ENCODE measurements around the gene ACSL1. TPM values are rescaled to one million over a fixed set of nuclear protein-coding genes. Genes with fewer than 3 reads are reported as not detected.
"Not testable (repeated sequence)": the region's sequence is repeated elsewhere in the genome, so short reads cannot be mapped to it uniquely, and the experiment has no call there.

The ACSL1 gene
- total RNA-seq, 4 donors from 2014 or later = 43.5 to 136 (median 52.0) TPM

GRCh38 chr4:184785813-184786212 lies 40.0 kb downstream of the ACSL1 start:
- H3K36me3 ChIP-seq = peaks cover 18 to 84% (median 55%) of the 10 kb centered on the region in 4 donors
- intact Hi-C loops (cut with DNase I) = no loop called here
- WGBS = 93% methylated on average over 9 of the region's 9 CpGs
- no peak for DNase-seq (ENCODE audit: extremely low spot score)
- H3K27ac ChIP-seq (replicated peaks in 1 of 4) = no peak overlapping the region
- H3K9me3 ChIP-seq = no peaks in the 10 kb centered on the region
- no peak overlapping the region for H3K4me3 ChIP-seq
- peaks cover 0 to 1% (median 0%) of the 10 kb centered on the region in 4 donors for H3K4me1 ChIP-seq
- TF ChIP-seq CTCF (IDR thresholded peaks at IDR 0.05) = no peak
- no peak for TF ChIP-seq POLR2A (IDR thresholded peaks at IDR 0.05; ENCODE audit: low read depth)
- TF ChIP-seq POLR2AphosphoS5 (IDR thresholded peaks at IDR 0.05) = no peak
- no peak for TF ChIP-seq EP300 (IDR thresholded peaks at IDR 0.05)
- no peaks in the 10 kb centered on the region for H3K27me3 ChIP-seq

- Histone ChIP-seq H3K27me3 (no peaks in the 10 kb centered on the region), H3K27ac (replicated peaks in 1 of 4) (no peak overlapping the region), H3K9me3 (no peaks in the 10 kb centered on the region), H3K4me1 (no peaks in the 10 kb centered on the region), H3K36me3 (peaks cover 18 to 89% (median 62%) of the 10 kb centered on the region in 4 donors), H3K4me3 (no peak overlapping the region)
- DNase-seq (ENCODE audit: extremely low spot score) = no peak
- WGBS = 81% methylated on average over 8 of the region's 8 CpGs
- TF ChIP-seq EP300 (IDR thresholded peaks at IDR 0.05) = no peak
- TF ChIP-seq POLR2AphosphoS5 (IDR thresholded peaks at IDR 0.05) = no peak
- no peak for TF ChIP-seq POLR2A (IDR thresholded peaks at IDR 0.05; ENCODE audit: low read depth)
- TF ChIP-seq CTCF (IDR thresholded peaks at IDR 0.05) = no peak
- intact Hi-C loops (cut with DNase I) = no loop called here
These were observed 41.0 kb downstream of the ACSL1 start for GRCh38 chr4:184784628-184785257.

GRCh38 chr4:184782731-184783373 lies 42.9 kb downstream of the ACSL1 start:
- Histone ChIP-seq H3K4me1 (no peaks in the 10 kb centered on the region), H3K4me3 (no peak overlapping the region), H3K9me3 (no peaks in the 10 kb centered on the region), H3K36me3 (peaks cover 11 to 91% (median 66%) of the 10 kb centered on the region in 4 donors), H3K27ac (replicated peaks in 1 of 4) (no peak overlapping the region), H3K27me3 (no peaks in the 10 kb centered on the region)
- intact Hi-C loops (cut with DNase I) = no loop called here
- no peak for TF ChIP-seq POLR2AphosphoS5 (IDR thresholded peaks at IDR 0.05)
- no peak for TF ChIP-seq CTCF (IDR thresholded peaks at IDR 0.05)
- TF ChIP-seq EP300 (IDR thresholded peaks at IDR 0.05) = no peak
- TF ChIP-seq POLR2A (IDR thresholded peaks at IDR 0.05; ENCODE audit: low read depth) = no peak
- no peak for DNase-seq (ENCODE audit: extremely low spot score)
- 46% methylated on average over 13 of the region's 17 CpGs for WGBS

- DNase-seq (ENCODE audit: extremely low spot score); H3K27ac ChIP-seq (replicated peaks in 1 of 4); H3K4me1 ChIP-seq; H3K9me3 ChIP-seq; H3K27me3 ChIP-seq; H3K4me3 ChIP-seq; intact Hi-C loops (cut with DNase I): not testable (repeated sequence)
- WGBS = 94% methylated on average over 4 of the region's 4 CpGs
- peaks cover 0 to 85% (median 57%) of the 10 kb centered on the region in 4 donors for H3K36me3 ChIP-seq
These were observed 46.6 kb downstream of the ACSL1 start for GRCh38 chr4:184779160-184779559.

GRCh38 chr4:184778325-184778724 lies 47.4 kb downstream of the ACSL1 start:
- H3K4me1 ChIP-seq = peaks cover 0 to 3% (median 0%) of the 10 kb centered on the region in 4 donors
- H3K27ac ChIP-seq (replicated peaks in 1 of 4) = no peak overlapping the region
- H3K4me3 ChIP-seq = no peak overlapping the region
- DNase-seq (ENCODE audit: extremely low spot score) = no peak
- WGBS = 82% methylated on average over 8 of the region's 8 CpGs
- peaks cover 0 to 85% (median 55%) of the 10 kb centered on the region in 4 donors for H3K36me3 ChIP-seq
- intact Hi-C loops (cut with DNase I) = no loop called here
- TF ChIP-seq POLR2AphosphoS5 (IDR thresholded peaks at IDR 0.05) = no peak
- H3K27me3 ChIP-seq = no peaks in the 10 kb centered on the region
- H3K9me3 ChIP-seq = no peaks in the 10 kb centered on the region

Measured in esophagus muscularis mucosa (tissue), 4 donors.